DND-41 (cell line): ENCODE results near the gene GRAMD4.

Experiments used
- ATAC-seq: fragments of 200-7000 bp; cut with Tn5 transposase; 3 replicates; pipeline ENCODE4 v1.9.1; 2021; ENCODE audit warnings: low read depth; ENCODE audit not compliant: insufficient read depth
- DNase-seq: peaks from one replicate; pipeline ENCODE4 v3.0.0-alpha.2; 2020
- H2AFZ ChIP-seq: 2 replicates; pipeline ENCODE4 v1.6.0; 2012; ENCODE audit warnings: low read depth, low read length
- H3K27ac ChIP-seq: 2 replicates; pipeline ENCODE4 v1.5.1; 2012; ENCODE audit warnings: low read length, inconsistent platforms
- H3K27me3 ChIP-seq: fragments of 200-600 bp; sonication (generic); 2 replicates; pipeline ENCODE4 v1.6.0; 2012; ENCODE audit warnings: low read length, mild to moderate bottlenecking, inconsistent platforms; ENCODE audit not compliant: insufficient read depth, poor library complexity
- H3K36me3 ChIP-seq: 2 replicates; pipeline ENCODE4 v1.5.1; 2012; ENCODE audit warnings: low read length, inconsistent platforms; ENCODE audit not compliant: insufficient read depth
- H3K4me1 ChIP-seq: 2 replicates; pipeline ENCODE4 v1.5.1; 2012; ENCODE audit warnings: mild to moderate bottlenecking, low read length; ENCODE audit not compliant: insufficient read depth
- H3K4me2 ChIP-seq: 2 replicates; pipeline ENCODE4 v1.6.0; 2012; ENCODE audit warnings: mild to moderate bottlenecking, moderate library complexity, low read length, inconsistent platforms; ENCODE audit not compliant: insufficient read depth
- H3K4me3 ChIP-seq, 2 experiments: fragments of 200-600 bp in 1 of 2; shearing (Covaris generic) in 1 of 2; 2 replicates each; pipeline ENCODE4 v1.5.1; 2012 to 2016; ENCODE audit warnings: inconsistent platforms in 2 of 2, low read length in 2 of 2, mild to moderate bottlenecking in 2 of 2, low read depth in 1 of 2, moderate library complexity in 1 of 2
- H3K79me2 ChIP-seq: 2 replicates; pipeline ENCODE4 v1.6.0; 2012; ENCODE audit warnings: low read length, inconsistent platforms; ENCODE audit not compliant: insufficient read depth
- H3K9ac ChIP-seq: 2 replicates; pipeline ENCODE4 v1.6.0; 2012; ENCODE audit warnings: low read depth, mild to moderate bottlenecking, inconsistent platforms, low read length, moderate library complexity
- H3K9me3 ChIP-seq: 2 replicates; pipeline ENCODE4 v1.5.1; 2012; ENCODE audit warnings: low read length, moderate library complexity, mild to moderate bottlenecking, inconsistent platforms; ENCODE audit not compliant: insufficient read depth, severe bottlenecking
- H4K20me1 ChIP-seq: 2 replicates; pipeline ENCODE4 v1.6.0; 2012; ENCODE audit warnings: low read length; ENCODE audit not compliant: insufficient read depth
- EZH2 ChIP-seq: IDR thresholded peaks from 3 replicates; pipeline ENCODE4 v1.6.1; 2012; ENCODE audit warnings: borderline replicate concordance, low read depth, mild to moderate bottlenecking, moderate library complexity, low read length, inconsistent platforms; ENCODE audit not compliant: severe bottlenecking
- TF ChIP-seq, protein P1 (sequence below): IDR thresholded peaks from 2 replicates; pipeline ENCODE4 v1.5.1; 2012; ENCODE audit warnings: borderline replicate concordance, low read length, moderate library complexity, mild to moderate bottlenecking; ENCODE audit not compliant: poor library complexity, severe bottlenecking; ENCODE audit errors: extremely low read depth

The GRAMD4 gene

GRCh38 chr22:46676881-46677280 lies 56.7 kb downstream of the GRAMD4 start:
- Histone ChIP-seq H4K20me1 (peaks cover 26% of the 10 kb centered on the region), H3K79me2 (no peaks in the 10 kb centered on the region; the same call in 1 of the 2 replicates), H3K9ac (no peak overlapping the region), H3K27me3 (no peaks in the 10 kb centered on the region), H3K4me2 (no peak overlapping the region), H3K4me1 (no peaks in the 10 kb centered on the region), H3K27ac (no peak overlapping the region), H3K36me3 (peaks cover 80% of the 10 kb centered on the region), H3K9me3 (no peaks in the 10 kb centered on the region), H3K4me3 (no peak overlapping the region), H2AFZ (no peak overlapping the region)
- no peak for TF ChIP-seq EZH2
- no peak for ATAC-seq
- no peak for DNase-seq

GRCh38 chr22:46677323-46678002 lies 57.3 kb downstream of the GRAMD4 start:
- no peak for TF ChIP-seq EZH2
- TF ChIP-seq, protein P1, sequence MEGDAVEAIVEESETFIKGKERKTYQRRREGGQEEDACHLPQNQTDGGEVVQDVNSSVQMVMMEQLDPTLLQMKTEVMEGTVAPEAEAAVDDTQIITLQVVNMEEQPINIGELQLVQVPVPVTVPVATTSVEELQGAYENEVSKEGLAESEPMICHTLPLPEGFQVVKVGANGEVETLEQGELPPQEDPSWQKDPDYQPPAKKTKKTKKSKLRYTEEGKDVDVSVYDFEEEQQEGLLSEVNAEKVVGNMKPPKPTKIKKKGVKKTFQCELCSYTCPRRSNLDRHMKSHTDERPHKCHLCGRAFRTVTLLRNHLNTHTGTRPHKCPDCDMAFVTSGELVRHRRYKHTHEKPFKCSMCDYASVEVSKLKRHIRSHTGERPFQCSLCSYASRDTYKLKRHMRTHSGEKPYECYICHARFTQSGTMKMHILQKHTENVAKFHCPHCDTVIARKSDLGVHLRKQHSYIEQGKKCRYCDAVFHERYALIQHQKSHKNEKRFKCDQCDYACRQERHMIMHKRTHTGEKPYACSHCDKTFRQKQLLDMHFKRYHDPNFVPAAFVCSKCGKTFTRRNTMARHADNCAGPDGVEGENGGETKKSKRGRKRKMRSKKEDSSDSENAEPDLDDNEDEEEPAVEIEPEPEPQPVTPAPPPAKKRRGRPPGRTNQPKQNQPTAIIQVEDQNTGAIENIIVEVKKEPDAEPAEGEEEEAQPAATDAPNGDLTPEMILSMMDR, result no peak
- Histone ChIP-seq H3K36me3 (peaks cover 80% of the 10 kb centered on the region), H3K4me3 (no peak overlapping the region), H3K27me3 (no peaks in the 10 kb centered on the region), H3K79me2 (no peaks in the 10 kb centered on the region; the same call in 1 of the 2 replicates), H3K4me1 (no peaks in the 10 kb centered on the region), H2AFZ (no peak overlapping the region), H3K9ac (no peak overlapping the region), H4K20me1 (peaks cover 26% of the 10 kb centered on the region), H3K9me3 (no peaks in the 10 kb centered on the region), H3K4me2 (no peak overlapping the region), H3K27ac (no peak overlapping the region)
- no peak for ATAC-seq
- DNase-seq, result no peak

DNA sequence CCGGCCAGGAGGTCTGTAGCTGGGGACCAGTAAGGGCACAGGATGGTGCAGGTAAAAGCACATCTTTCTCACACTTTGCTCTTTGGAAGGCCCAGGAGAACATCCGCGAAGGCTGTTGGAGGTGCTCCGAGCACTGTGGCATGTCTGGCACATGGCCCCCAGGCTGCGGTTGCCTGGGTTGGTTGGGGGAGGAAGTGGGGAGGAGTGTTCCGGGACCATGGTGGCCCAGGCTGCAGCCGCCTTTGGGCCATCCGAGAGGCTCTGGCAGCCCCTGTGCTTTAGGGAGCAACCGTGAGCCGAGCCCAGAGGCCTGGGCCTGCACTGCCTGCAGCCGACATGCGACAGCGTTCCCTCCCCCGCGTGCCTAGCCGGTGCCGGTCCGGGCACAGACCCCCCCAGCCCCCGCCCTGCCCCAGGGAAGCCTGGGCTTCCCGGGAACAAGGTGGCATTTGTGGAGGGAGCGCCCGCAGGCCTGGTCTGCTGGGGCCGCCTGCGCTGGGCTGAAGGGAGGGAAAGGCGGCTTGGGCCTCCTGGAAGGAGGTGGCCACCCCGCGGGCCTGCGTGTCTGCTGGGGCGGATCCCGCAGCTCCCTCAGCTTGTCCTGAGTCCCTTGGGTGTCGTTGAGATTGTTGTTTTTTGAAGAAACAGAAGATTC lies 57.9 kb downstream of the GRAMD4 start:
- DNase-seq (no peak), ATAC-seq (no peak)
- TF ChIP-seq, protein P1, result no peak
- TF ChIP-seq EZH2, result no peak
- Histone ChIP-seq H3K79me2 (no peaks in the 10 kb centered on the region; the same call in 1 of the 2 replicates), H3K9me3 (no peaks in the 10 kb centered on the region), H2AFZ (no peak overlapping the region), H3K27me3 (no peaks in the 10 kb centered on the region), H3K36me3 (peaks cover 74% of the 10 kb centered on the region), H3K9ac (no peak overlapping the region), H3K4me3 (no peak overlapping the region), H3K4me1 (no peaks in the 10 kb centered on the region), H4K20me1 (peaks cover 24% of the 10 kb centered on the region), H3K4me2 (no peak overlapping the region), H3K27ac (no peak overlapping the region)

- Histone ChIP-seq H3K27me3 (no peaks in the 10 kb centered on the region), H3K4me3 (no peak overlapping the region), H3K27ac (no peak overlapping the region), H3K4me1 (no peaks in the 10 kb centered on the region), H3K9ac (no peak overlapping the region), H3K79me2 (no peaks in the 10 kb centered on the region; the same call in 1 of the 2 replicates), H3K36me3 (peaks cover 66% of the 10 kb centered on the region), H3K4me2 (no peak overlapping the region), H4K20me1 (peaks cover 24% of the 10 kb centered on the region), H2AFZ (no peak overlapping the region), H3K9me3 (no peaks in the 10 kb centered on the region)
- DNase-seq (no peak), ATAC-seq (no peak)
- no peak for TF ChIP-seq EZH2
- TF ChIP-seq, protein P1, result no peak
These were observed 58.9 kb downstream of the GRAMD4 start for GRCh38 chr22:46678785-46679700.
